ENCODE measurements around the gene GRPR.

DNA sequence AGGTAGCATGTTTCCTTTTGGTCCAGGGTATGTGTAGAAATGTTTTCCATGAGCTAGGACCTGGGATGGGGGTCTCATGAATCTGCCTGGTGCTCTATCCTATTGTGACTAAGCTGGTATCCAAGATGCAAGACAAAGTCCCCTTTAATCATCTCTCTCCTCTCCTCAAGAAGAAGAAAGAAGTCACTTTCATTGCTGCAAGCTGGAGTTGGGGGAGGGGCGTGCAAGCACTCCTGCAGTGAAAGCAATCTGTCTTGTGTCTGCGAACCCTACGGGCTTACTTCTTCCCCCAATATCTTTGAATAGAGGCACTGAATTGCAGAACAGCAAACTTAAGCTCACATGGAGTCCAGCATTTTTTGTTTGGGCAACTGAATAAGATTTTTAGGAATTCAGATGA, 27.2 kb upstream of the GRPR start:
- TF ChIP-seq, protein P1, sequence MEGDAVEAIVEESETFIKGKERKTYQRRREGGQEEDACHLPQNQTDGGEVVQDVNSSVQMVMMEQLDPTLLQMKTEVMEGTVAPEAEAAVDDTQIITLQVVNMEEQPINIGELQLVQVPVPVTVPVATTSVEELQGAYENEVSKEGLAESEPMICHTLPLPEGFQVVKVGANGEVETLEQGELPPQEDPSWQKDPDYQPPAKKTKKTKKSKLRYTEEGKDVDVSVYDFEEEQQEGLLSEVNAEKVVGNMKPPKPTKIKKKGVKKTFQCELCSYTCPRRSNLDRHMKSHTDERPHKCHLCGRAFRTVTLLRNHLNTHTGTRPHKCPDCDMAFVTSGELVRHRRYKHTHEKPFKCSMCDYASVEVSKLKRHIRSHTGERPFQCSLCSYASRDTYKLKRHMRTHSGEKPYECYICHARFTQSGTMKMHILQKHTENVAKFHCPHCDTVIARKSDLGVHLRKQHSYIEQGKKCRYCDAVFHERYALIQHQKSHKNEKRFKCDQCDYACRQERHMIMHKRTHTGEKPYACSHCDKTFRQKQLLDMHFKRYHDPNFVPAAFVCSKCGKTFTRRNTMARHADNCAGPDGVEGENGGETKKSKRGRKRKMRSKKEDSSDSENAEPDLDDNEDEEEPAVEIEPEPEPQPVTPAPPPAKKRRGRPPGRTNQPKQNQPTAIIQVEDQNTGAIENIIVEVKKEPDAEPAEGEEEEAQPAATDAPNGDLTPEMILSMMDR (IDR thresholded peaks at IDR 0.05): no peak
- TF ChIP-seq POLR2A (IDR thresholded peaks at IDR 0.05): no peak

All from Peyer's patch (tissue), 4 donors.